SU-DHL-6 (cell line): Measurements from ENCODE around the gene GFRAL.

Experiments
- H2AFZ ChIP-seq: fragments of 200-600 bp; sonication (generic); 2 replicates; pipeline ENCODE4 v1.6.1; 2014; ENCODE audit warnings: low read depth, mild to moderate bottlenecking, moderate library complexity, mixed read lengths, antibody characterized with exemption, low read length; ENCODE audit not compliant: severe bottlenecking
- H3F3A ChIP-seq: fragments of 200-600 bp; shearing (Covaris generic); 2 replicates; pipeline ENCODE4 v1.6.0; 2016; ENCODE audit warnings: antibody characterized with exemption, mild to moderate bottlenecking; ENCODE audit not compliant: insufficient read depth
- H3K27ac ChIP-seq: fragments of 200-600 bp; sonication (generic); 2 replicates; pipeline ENCODE4 v1.5.1; 2016; ENCODE audit warnings: low read depth, mild to moderate bottlenecking, low read length, moderate library complexity, mixed read lengths
- H3K27me3 ChIP-seq: fragments of 200-600 bp; sonication (generic), shearing (Covaris generic); 2 replicates; pipeline ENCODE4 v1.6.0; 2014; ENCODE audit warnings: mild to moderate bottlenecking, low read length
- H3K36me3 ChIP-seq: fragments of 200-600 bp; sonication (generic); 2 replicates; pipeline ENCODE4 v1.6.1; 2014; ENCODE audit warnings: mild to moderate bottlenecking, low read length, mixed read lengths
- H3K4me2 ChIP-seq: fragments of 300-600, 200-600 bp; shearing (Covaris generic), sonication (generic); 2 replicates; pipeline ENCODE4 v1.6.0; 2014; ENCODE audit warnings: low read length, low read depth, mild to moderate bottlenecking; ENCODE audit not compliant: poor library complexity, severe bottlenecking
- H3K4me3 ChIP-seq: fragments of 200-600 bp; sonication (generic); 2 replicates; pipeline ENCODE4 v1.5.1; 2014; ENCODE audit warnings: antibody characterized with exemption, low read length, mild to moderate bottlenecking, mixed read lengths; ENCODE audit not compliant: insufficient read depth, poor library complexity, severe bottlenecking
- H3K79me2 ChIP-seq: fragments of 200-600 bp; sonication (generic); 2 replicates; pipeline ENCODE4 v1.6.1; 2014; ENCODE audit warnings: mild to moderate bottlenecking, low read length, moderate library complexity; ENCODE audit not compliant: insufficient read depth
- H3K9ac ChIP-seq: fragments of 200-600 bp; sonication (generic); 2 replicates; pipeline ENCODE4 v1.7.0; 2014; ENCODE audit warnings: mild to moderate bottlenecking, low read length
- H3K9me2 ChIP-seq: fragments of 200-600 bp; sonication (generic); replicated peaks from 2 replicates; pipeline ENCODE4 v1.6.1; 2014; ENCODE audit warnings: low read length; ENCODE audit not compliant: insufficient read depth
- H3K9me3 ChIP-seq: fragments of 200-600 bp; sonication (generic); 2 replicates; pipeline ENCODE4 v1.6.1; 2014; ENCODE audit warnings: low read length, mixed read lengths; ENCODE audit not compliant: insufficient read depth
- H4K20me1 ChIP-seq: fragments of 200-600 bp; sonication (generic); 2 replicates; pipeline ENCODE4 v1.6.1; 2014; ENCODE audit warnings: low read depth, mild to moderate bottlenecking, antibody characterized with exemption, low read length, moderate library complexity, mixed read lengths
- EZH2phosphoT487 ChIP-seq: fragments of 200-600 bp; sonication (generic), shearing (Covaris generic); conservative IDR thresholded peaks from 2 replicates; pipeline ENCODE4 v1.6.1; 2018; ENCODE audit warnings: mild to moderate bottlenecking, antibody characterized with exemption, low read length, moderate library complexity, mixed read lengths
- TF ChIP-seq, protein P1 (sequence below): fragments of 200-600 bp; sonication (generic); IDR thresholded peaks from one replicate; pipeline ENCODE4 v1.5.1; 2017; ENCODE audit warnings: antibody characterized with exemption, mild to moderate bottlenecking, low read length, moderate library complexity; ENCODE audit not compliant: insufficient read depth, poor library complexity, severe bottlenecking

GFRAL gene

DNA sequence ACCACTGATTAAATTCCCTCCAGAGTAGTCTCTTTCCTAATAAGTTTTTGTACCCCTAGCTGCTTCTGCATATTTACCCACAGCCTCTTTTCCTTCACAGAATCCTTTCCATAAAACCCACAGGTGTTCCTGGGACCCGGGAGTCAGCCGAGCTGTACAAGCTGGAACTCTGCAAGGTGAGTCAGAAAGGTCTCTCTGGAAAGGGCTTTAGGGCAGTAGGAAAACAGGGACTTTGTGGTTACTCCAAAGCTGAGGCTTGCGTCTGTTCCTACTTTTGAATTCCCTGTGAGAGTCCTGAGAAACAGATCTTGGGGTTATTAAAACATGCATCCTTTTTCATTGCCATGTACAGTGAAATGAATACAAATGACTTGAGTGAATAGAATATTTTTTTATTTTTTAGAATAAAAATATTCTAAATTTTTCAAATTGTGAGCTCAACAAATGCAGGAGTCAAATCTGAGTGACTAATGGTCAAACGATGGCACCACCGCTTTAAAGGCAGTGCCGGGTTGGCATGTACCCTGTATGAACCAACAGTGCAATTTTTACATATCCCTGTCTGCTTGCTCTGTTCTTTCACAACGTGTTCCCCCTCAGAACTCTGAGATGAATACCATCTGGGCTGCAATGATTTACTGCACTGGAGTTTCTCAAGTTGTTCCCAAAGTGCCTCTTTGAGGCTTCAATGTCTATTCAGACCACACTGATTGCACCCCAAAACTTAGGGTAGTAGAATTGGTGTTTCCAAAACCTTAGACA is 78.4 kb downstream of the GFRAL start:
- H3K9me3 ChIP-seq, result no peaks in the 10 kb centered on the region
- H3K27me3 ChIP-seq, result no peaks in the 10 kb centered on the region
- no peak overlapping the region for H2AFZ ChIP-seq
- TF ChIP-seq, protein P1, sequence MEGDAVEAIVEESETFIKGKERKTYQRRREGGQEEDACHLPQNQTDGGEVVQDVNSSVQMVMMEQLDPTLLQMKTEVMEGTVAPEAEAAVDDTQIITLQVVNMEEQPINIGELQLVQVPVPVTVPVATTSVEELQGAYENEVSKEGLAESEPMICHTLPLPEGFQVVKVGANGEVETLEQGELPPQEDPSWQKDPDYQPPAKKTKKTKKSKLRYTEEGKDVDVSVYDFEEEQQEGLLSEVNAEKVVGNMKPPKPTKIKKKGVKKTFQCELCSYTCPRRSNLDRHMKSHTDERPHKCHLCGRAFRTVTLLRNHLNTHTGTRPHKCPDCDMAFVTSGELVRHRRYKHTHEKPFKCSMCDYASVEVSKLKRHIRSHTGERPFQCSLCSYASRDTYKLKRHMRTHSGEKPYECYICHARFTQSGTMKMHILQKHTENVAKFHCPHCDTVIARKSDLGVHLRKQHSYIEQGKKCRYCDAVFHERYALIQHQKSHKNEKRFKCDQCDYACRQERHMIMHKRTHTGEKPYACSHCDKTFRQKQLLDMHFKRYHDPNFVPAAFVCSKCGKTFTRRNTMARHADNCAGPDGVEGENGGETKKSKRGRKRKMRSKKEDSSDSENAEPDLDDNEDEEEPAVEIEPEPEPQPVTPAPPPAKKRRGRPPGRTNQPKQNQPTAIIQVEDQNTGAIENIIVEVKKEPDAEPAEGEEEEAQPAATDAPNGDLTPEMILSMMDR, result no peak
- TF ChIP-seq EZH2phosphoT487, result no peak
- no peak overlapping the region for H3K4me3 ChIP-seq
- H3K27ac ChIP-seq, result no peak overlapping the region
- H3K79me2 ChIP-seq, result no peaks in the 10 kb centered on the region
- H3F3A ChIP-seq, result no peaks in the 10 kb centered on the region
- H3K4me2 ChIP-seq, result no peak overlapping the region
- no peaks in the 10 kb centered on the region for H3K9me2 ChIP-seq
- no peak overlapping the region for H3K9ac ChIP-seq
- H4K20me1 ChIP-seq, result no peaks in the 10 kb centered on the region
- H3K36me3 ChIP-seq, result no peaks in the 10 kb centered on the region

DNA sequence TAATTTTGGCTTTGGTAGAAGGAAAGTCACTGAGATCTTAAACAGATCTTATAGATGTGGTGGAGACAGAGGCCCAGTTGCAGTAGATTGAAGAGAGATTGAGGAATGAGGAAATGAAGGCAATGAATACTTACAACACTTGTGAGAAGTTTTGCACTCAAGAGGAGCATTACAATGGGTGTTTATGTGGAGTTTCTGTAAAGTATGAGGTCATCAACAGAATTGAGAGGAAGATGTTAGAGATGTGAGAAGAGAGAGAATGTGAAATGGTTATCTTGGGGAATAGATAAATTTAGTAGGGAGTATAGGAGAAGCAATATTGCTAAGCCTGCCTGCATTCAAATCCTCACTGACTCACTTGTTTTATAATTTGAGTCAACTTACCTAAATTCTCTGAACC is 83.4 kb downstream of the GFRAL start:
- Histone ChIP-seq H3K36me3 (no peaks in the 10 kb centered on the region), H3K9me2 (no peaks in the 10 kb centered on the region), H2AFZ (no peak overlapping the region), H3K4me2 (no peak overlapping the region), H3K9me3 (no peaks in the 10 kb centered on the region), H3K9ac (no peak overlapping the region), H3K27me3 (no peaks in the 10 kb centered on the region), H3K4me3 (no peak overlapping the region), H4K20me1 (no peaks in the 10 kb centered on the region), H3F3A (no peaks in the 10 kb centered on the region), H3K79me2 (no peaks in the 10 kb centered on the region), H3K27ac (no peak overlapping the region)
- TF ChIP-seq, protein P1, result no peak
- TF ChIP-seq EZH2phosphoT487, result no peak

DNA sequence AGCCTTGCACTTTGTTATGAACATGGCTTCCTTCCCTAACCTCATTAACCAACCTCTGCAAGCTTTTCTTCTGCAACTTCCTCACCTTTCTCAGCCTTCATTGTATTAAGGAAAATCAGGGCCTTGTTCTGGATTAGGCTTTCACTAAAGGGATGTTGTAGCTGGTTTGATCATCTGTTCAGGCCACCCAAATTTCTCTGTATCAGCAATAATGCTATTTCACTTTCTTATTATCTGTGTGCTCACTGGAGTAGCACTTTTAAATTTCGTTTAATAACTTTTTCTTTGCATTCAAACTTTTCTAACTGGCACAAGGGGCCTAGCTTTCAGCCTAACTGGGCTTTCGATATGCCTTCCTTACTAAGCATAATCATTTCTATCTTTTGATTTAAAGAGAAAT is 96.7 kb downstream of the GFRAL start:
- H3K9ac ChIP-seq, result no peak overlapping the region
- H4K20me1 ChIP-seq, result no peaks in the 10 kb centered on the region
- no peak overlapping the region for H3K4me3 ChIP-seq
- no peak overlapping the region for H2AFZ ChIP-seq
- H3K4me2 ChIP-seq, result no peak overlapping the region
- no peaks in the 10 kb centered on the region for H3K9me2 ChIP-seq
- no peak for TF ChIP-seq EZH2phosphoT487
- TF ChIP-seq, protein P1, result no peak
- H3K79me2 ChIP-seq, result no peaks in the 10 kb centered on the region
- no peaks in the 10 kb centered on the region for H3K9me3 ChIP-seq
- no peaks in the 10 kb centered on the region for H3K27me3 ChIP-seq
- no peaks in the 10 kb centered on the region for H3K36me3 ChIP-seq
- no peaks in the 10 kb centered on the region for H3F3A ChIP-seq
- no peak overlapping the region for H3K27ac ChIP-seq
